GF-D8 (cell line): ENCODE data around the gene SH3GLB2.
"Not testable (repeated sequence)": the region's sequence is repeated elsewhere in the genome, so short reads cannot be mapped to it uniquely, and the experiment has no call there.

Source experiments
- DNase-seq: peaks from one replicate; lab custom pipeline; 2025; lab: John Stamatoyannopoulos, UW

The SH3GLB2 gene

GRCh38 chr9:129014608-129015007, 13.5 kb downstream of the SH3GLB2 start:
- no peak for DNase-seq

GRCh38 chr9:129014124-129014523, 14.0 kb downstream of the SH3GLB2 start:
- DNase-seq, result no peak

GRCh38 chr9:129013674-129014073, 14.5 kb downstream of the SH3GLB2 start:
- no peak for DNase-seq

- DNase-seq, result no peak
These were observed 15.2 kb downstream of the SH3GLB2 start for GRCh38 chr9:129012893-129013448.

GRCh38 chr9:129012343-129012742, 15.8 kb downstream of the SH3GLB2 start:
- DNase-seq, result no peak

GRCh38 chr9:129011761-129012181, 16.4 kb downstream of the SH3GLB2 start:
- no peak for DNase-seq

GRCh38 chr9:129011170-129011569, 17.0 kb downstream of the SH3GLB2 start:
- no peak for DNase-seq

GRCh38 chr9:129010267-129010975, 17.7 kb downstream of the SH3GLB2 start:
- no peak for DNase-seq

GRCh38 chr9:129009584-129010141, 18.5 kb downstream of the SH3GLB2 start:
- no peak for DNase-seq

GRCh38 chr9:129008986-129009583, 19.0 kb downstream of the SH3GLB2 start:
- no peak for DNase-seq

GRCh38 chr9:129008469-129008965, 19.6 kb downstream of the SH3GLB2 start:
- DNase-seq, result no peak

GRCh38 chr9:129007766-129008468, 20.2 kb downstream of the SH3GLB2 start:
- DNase-seq, result no peak

GRCh38 chr9:129007035-129007765, 20.9 kb downstream of the SH3GLB2 start:
- no peak for DNase-seq

GRCh38 chr9:129006328-129007034, 21.6 kb downstream of the SH3GLB2 start:
- DNase-seq, result no peak

GRCh38 chr9:129005336-129005997, 22.7 kb downstream of the SH3GLB2 start:
- no peak for DNase-seq

GRCh38 chr9:129004173-129004572, 24.0 kb downstream of the SH3GLB2 start:
- DNase-seq, result not testable (repeated sequence)

GRCh38 chr9:129002992-129003391, 25.1 kb downstream of the SH3GLB2 start:
- no peak for DNase-seq

- no peak for DNase-seq
These were observed 26.4 kb downstream of the SH3GLB2 start for GRCh38 chr9:129001504-129002325.

GRCh38 chr9:128999581-129000206, 28.4 kb downstream of the SH3GLB2 start:
- DNase-seq, result no peak
